K562 (cell line): ENCODE data around the gene TMED10. TPM values are rescaled to one million over a fixed set of nuclear protein-coding genes. Genes with fewer than 3 reads are reported as not detected.
A peak's percentile ranks its signal among the peaks of the same experiment; 100 is the strongest.

Experiments
- ATAC-seq: fragments of 200-7000 bp; cut with Tn5 transposase; 3 replicates; pipeline ENCODE4 v1.9.1; 2020; ENCODE audit warnings: moderate library complexity
- BruUV-seq: library from RNA; stranded (reverse); fragments of 400-500 nt; replicated peaks from 2 replicates; lab custom pipeline; 2021; lab: Mats Ljungman, UMichigan
- CTCF ChIA-PET: fragments of 300-600 bp; formaldehyde crosslinking; extraction: SDS; loops from one replicate; lab custom pipeline; 2021; ENCODE audit warnings: low intra/inter-chr PET ratio; lab: Yijun Ruan, JAX
- POLR2A ChIA-PET: fragments of 300-600, 350-650 bp; sonication (Branson Sonifier 250); formaldehyde crosslinking; extraction: SDS; loops from one replicate; lab custom pipeline; 2021; ENCODE audit warnings: antibody characterized with exemption, inconsistent platforms; lab: Yijun Ruan, JAX
- DNase-seq, 4 experiments: peaks; one replicate each; pipeline versions ENCODE4 v3.0.0 to v3.0.0-alpha.2; 2011 to 2018; ENCODE audit warnings: low spot score in 3 of 4, mixed read lengths in 3 of 4; ENCODE audit errors: extremely low read depth in 1 of 4
- FAIRE-seq: peaks from 2 replicates; lab custom pipeline; 2011; peaks lifted over from hg19 to GRCh38; lab: Jason Lieb, UNC
- H2AFZ ChIP-seq: 2 replicates; pipeline ENCODE4 v1.6.0; 2011; ENCODE audit warnings: low read depth, low read length, control low read depth, inconsistent platforms
- H3K27ac ChIP-seq: fragments of 200-600 bp; 3 replicates; pipeline ENCODE4 v1.8.0; 2011; ENCODE audit warnings: low read depth, mild to moderate bottlenecking, control low read depth, inconsistent platforms, low read length, moderate library complexity, mixed read lengths; ENCODE audit errors: extremely low read depth
- H3K27me3 ChIP-seq, 2 experiments: fragments of 300-600 bp in 1 of 2; 2 replicates in 1 of 2; 3 replicates in 1 of 2; pipeline versions ENCODE4 v1.6.0 to v1.8.0; 2011; ENCODE audit warnings: inconsistent platforms in 2 of 2, low read length in 2 of 2, mild to moderate bottlenecking in 1 of 2, mixed read lengths in 1 of 2, moderate library complexity in 1 of 2; ENCODE audit not compliant: control insufficient read depth in 2 of 2, insufficient read depth in 2 of 2
- H3K36me3 ChIP-seq: fragments of 300-600 bp; 3 replicates; pipeline ENCODE4 v1.8.0; 2011; ENCODE audit warnings: mild to moderate bottlenecking, low read length, inconsistent platforms; ENCODE audit not compliant: control insufficient read depth, insufficient read depth
- H3K4me1 ChIP-seq, 2 experiments: fragments of 200-600 bp in 1 of 2; replicated peaks in 1 of 2; 2 replicates in 1 of 2; 3 replicates in 1 of 2; pipeline versions ENCODE4 v1.5.1 to v1.8.0; 2011; ENCODE audit warnings: inconsistent platforms in 2 of 2, low read length in 2 of 2, mild to moderate bottlenecking in 1 of 2, mixed read lengths in 1 of 2, moderate library complexity in 1 of 2; ENCODE audit not compliant: control insufficient read depth in 2 of 2, insufficient read depth in 2 of 2
- H3K4me2 ChIP-seq: 2 replicates; pipeline ENCODE4 v1.6.1; 2011; ENCODE audit warnings: low read length, control low read depth, inconsistent platforms, mixed read lengths; ENCODE audit not compliant: insufficient read depth
- H3K4me3 ChIP-seq: fragments of 200-600 bp; sonication (generic), shearing (Covaris generic); 2 replicates; pipeline ENCODE4 v1.5.1; 2016; ENCODE audit warnings: control low read depth, inconsistent platforms
- H3K79me2 ChIP-seq: fragments of 200-600 bp; 3 replicates; pipeline ENCODE4 v1.8.0; 2011; ENCODE audit warnings: low read length, inconsistent platforms; ENCODE audit not compliant: control insufficient read depth, insufficient read depth
- H3K9ac ChIP-seq, 2 experiments: 2 replicates each; pipeline versions ENCODE4 v1.6.0 to v1.6.1; 2011; ENCODE audit warnings: low read depth in 2 of 2, low read length in 2 of 2, control low read depth in 1 of 2, inconsistent platforms in 1 of 2, mild to moderate bottlenecking in 1 of 2, mixed read lengths in 1 of 2; ENCODE audit not compliant: insufficient read depth in 1 of 2
- H3K9me1 ChIP-seq: one replicate; pipeline ENCODE4 v1.6.0; 2011; ENCODE audit warnings: inconsistent platforms, mild to moderate bottlenecking, low read length, moderate library complexity; ENCODE audit not compliant: control insufficient read depth, insufficient read depth
- H3K9me3 ChIP-seq: replicated peaks from 2 replicates; pipeline ENCODE4 v1.5.1; 2011; ENCODE audit warnings: low read depth, low read length, inconsistent platforms; ENCODE audit not compliant: control insufficient read depth, insufficient read depth
- H4K20me1 ChIP-seq: replicated peaks from 2 replicates; pipeline ENCODE4 v1.6.1; 2011; ENCODE audit warnings: low read length, inconsistent platforms, mixed read lengths; ENCODE audit not compliant: control insufficient read depth, insufficient read depth
- AFF1 ChIP-seq, 2 experiments: fragments of 450-650 bp; IDR thresholded peaks; 2 replicates each; pipeline ENCODE4 v1.6.1; 2018; ENCODE audit warnings: mild to moderate bottlenecking in 2 of 2, low read depth in 1 of 2; ENCODE audit not compliant: partially characterized antibody in 2 of 2
- BMI1 ChIP-seq: fragments of 150-350 bp; IDR thresholded peaks from 2 replicates; pipeline ENCODE4 v1.6.1; 2014; ENCODE audit warnings: low read length
- CBX2 ChIP-seq: fragments of 200-600 bp; sonication (generic); IDR thresholded peaks from one replicate; pipeline ENCODE4 v1.6.1; 2012; ENCODE audit warnings: mild to moderate bottlenecking, low read length, inconsistent platforms; ENCODE audit not compliant: insufficient read depth, poor library complexity, severe bottlenecking
- ESRRA ChIP-seq: fragments of 450-650 bp; IDR thresholded peaks from 2 replicates; pipeline ENCODE4 v1.6.1; 2014; ENCODE audit warnings: low read depth, mild to moderate bottlenecking, moderate library complexity, borderline replicate concordance
- EWSR1 ChIP-seq: fragments of 450-650 bp; IDR thresholded peaks from 2 replicates; pipeline ENCODE4 v1.6.1; 2018; ENCODE audit warnings: borderline replicate concordance, mild to moderate bottlenecking, low read depth, moderate library complexity; ENCODE audit not compliant: partially characterized antibody
- FIP1L1 ChIP-seq: fragments of 200-400 bp; formaldehyde crosslinking; IDR thresholded peaks from 2 replicates; pipeline ENCODE4 v1.6.1; 2018; ENCODE audit warnings: mild to moderate bottlenecking, low read depth, low read length; ENCODE audit not compliant: poor library complexity, severe bottlenecking
- GTF2A2 ChIP-seq: IDR thresholded peaks from 2 replicates; pipeline ENCODE4 v1.6.1; 2016; ENCODE audit warnings: mild to moderate bottlenecking, missing genetic modification characterization, missing compliant biosample characterization
- GTF2E2 ChIP-seq: fragments of 200-800 bp; sonication (Bioruptor generic); IDR thresholded peaks from 2 replicates; pipeline ENCODE4 v1.6.1; 2016; ENCODE audit warnings: missing genetic modification characterization, missing compliant biosample characterization
- NFXL1 ChIP-seq: fragments of 450-650 bp; formaldehyde crosslinking; IDR thresholded peaks from 2 replicates; pipeline ENCODE4 v1.4.0; 2021; ENCODE audit warnings: mild to moderate bottlenecking
- PCBP1 ChIP-seq: fragments of 200-400 bp; formaldehyde crosslinking; IDR thresholded peaks from 2 replicates; pipeline ENCODE4 v1.6.1; 2018; ENCODE audit warnings: mild to moderate bottlenecking, low read depth, low read length; ENCODE audit not compliant: poor library complexity, severe bottlenecking
- POLR2G ChIP-seq: fragments of 200-400 bp; formaldehyde crosslinking; IDR thresholded peaks from 2 replicates; pipeline ENCODE4 v1.6.1; 2017; ENCODE audit warnings: low read depth, mild to moderate bottlenecking, antibody characterized with exemption, low read length, moderate library complexity
- RB1 ChIP-seq: fragments of 450-650 bp; IDR thresholded peaks from 2 replicates; pipeline ENCODE4 v1.6.1; 2017; ENCODE audit warnings: low read depth, mild to moderate bottlenecking
- TBP ChIP-seq: optimal IDR thresholded peaks from 2 replicates; pipeline ENCODE3; 2011; ENCODE audit warnings: low read depth, low read length, improper control_type of control experiment
- WHSC1 ChIP-seq: IDR thresholded peaks from one replicate; pipeline ENCODE4 v1.6.1; 2012; ENCODE audit warnings: low read length, control low read depth, inconsistent platforms
- ZNF511 ChIP-seq: sonication (generic); formaldehyde crosslinking; IDR thresholded peaks from 2 replicates; pipeline ENCODE4 v1.8.0; 2022; ENCODE audit warnings: mild to moderate bottlenecking, missing genetic modification reagents
- WGBS: fragments of 100-300 bp; shearing (Covaris generic); methylation state at CpG from one replicate; pipeline ENCODE4 v1.1.6; 2016; ENCODE audit warnings: low coverage, mixed read lengths; ENCODE audit not compliant: insufficient coverage; ENCODE audit errors: missing lambda C conversion rate; 5-methylcytosine and 5-hydroxymethylcytosine counted together
- in situ Hi-C: fragments of 300-500 bp; cut with MboI; formaldehyde crosslinking; loops from 4 replicates; pipeline ENCODE4 v1.15.0; 2018; ENCODE audit warnings: inconsistent platforms, mixed read lengths
- intact Hi-C: fragments of 100-400 bp; cut with micrococcal nuclease; formaldehyde crosslinking; loops from 2 replicates; pipeline ENCODE4 v1.14.2; 2022
- polyA plus RNA-seq, 8 experiments: library from polyadenylated mRNA; depleted of rRNA in 4 of 8; stranded (reverse) in 5 of 8; unstranded in 3 of 8; fragments of >200 nt; fragmentation: Nextera tagmentation in 2 of 8; fragmentation: Illumina TruSeq in 1 of 8; extraction: Ambion mirVana in 2 of 8; extraction: Trizol in 1 of 8; gene quantifications; 2 replicates each; pipeline versions ENCODE4 v1.2.1 to v1.2.3, GENCODE V29; 2011 to 2014; ENCODE audit warnings: inconsistent platforms in 1 of 8, missing spikeins in 1 of 8
- total RNA-seq, 7 experiments: library from RNA; depleted of rRNA in 6 of 7; stranded (reverse); fragments of >200 nt in 6 of 7; fragmentation: Illumina TruSeq in 2 of 7; extraction: Trizol in 2 of 7; gene quantifications; 2 replicates each; pipeline versions ENCODE4 v1.2.1 to v1.2.3, GENCODE V29; 2011 to 2021; ENCODE audit warnings: low replicate concordance in 1 of 7

The TMED10 gene
- total and polyA plus RNA-seq, 9 of the 15 experiments (the other 6 are each of a cell fraction or from before 2014, with no cell fraction given) = 62.2 to 233 (median 124) TPM

- Histone ChIP-seq H4K20me1 (no peaks in the 10 kb centered on the region), H3K4me1 (peaks cover 11 to 14% of the 10 kb centered on the region in 2 experiments), H3K4me3 (peak within 1 kb of the TSS; percentile 73), H3K27me3 (no peaks in the 10 kb centered on the region), H3K27ac (peak within 1 kb of the TSS; percentile 98), H3K79me2 (peaks cover 34% of the 10 kb centered on the region), H3K9ac (peak within 1 kb of the TSS; percentile 93 to 96), H2AFZ (peak within 1 kb of the TSS; percentile 95), H3K9me3 (no peaks in the 10 kb centered on the region), H3K4me2 (peak within 1 kb of the TSS; percentile 98), H3K9me1 (no peaks in the 10 kb centered on the region), H3K36me3 (peaks cover 10% of the 10 kb centered on the region; the same call in 2 of the 3 replicates)
- peak; percentile 68 to 88 (median 78) for DNase-seq
- ATAC-seq = peak; percentile 94
- ChIA-PET POLR2A (interaction anchor here (0.5 to 1.8 kb wide), 9 partner anchors 9 to 1363 kb away, joined by 3 to 7 read pairs (median 5); no protein-coding TSS in a partner anchor), CTCF (interaction anchor here (0.6 to 0.7 kb wide), 2 partner anchors 166 to 176 kb away, joined by 3 read pairs; no protein-coding TSS in a partner anchor)
- WGBS = 0% methylated on average over 22 of the region's 76 CpGs
- FAIRE-seq = peak; percentile 78
- intact Hi-C loops = loop anchor here (5.0 kb wide), 1 partner anchor 360 kb away; no protein-coding TSS in a partner anchor
- in situ Hi-C loops = loop anchor here (25.0 kb wide), 1 partner anchor 535 kb away; the partner anchor contains the start of genes ERG28 and TTLL5
- TSS peak; percentile 71 for BruUV-seq
- TF ChIP-seq ESRRA = peak; percentile 79; the same call in 1 of the 2 replicates
- no peak for TF ChIP-seq EWSR1
- peak in 1 of 2 experiments; percentile 35 for TF ChIP-seq AFF1 (IDR thresholded peaks at IDR 0.05; ENCODE audit: low read depth in 1 of 2, partially characterized antibody in 2 of 2)
- TF ChIP-seq RB1 = peak; percentile 45; the same call in 1 of the 2 replicates
- peak; percentile 58; the same call in 1 of the 2 replicates for TF ChIP-seq GTF2E2 (tag)
- 0 out of 2 replicates have a peak, but pooled peaks have one; percentile 31 for TF ChIP-seq NFXL1 (CRISPR knock-in tag)
- TF ChIP-seq PCBP1 = peak; percentile 81
- no peak for TF ChIP-seq GTF2A2
- TF ChIP-seq ZNF511 (CRISPR knock-in tag) = peak; percentile 78
- no peak for TF ChIP-seq CBX2
- TF ChIP-seq POLR2G = peak; percentile 98
- peak; percentile 86 for TF ChIP-seq TBP
- peak; percentile 46 for TF ChIP-seq FIP1L1
- TF ChIP-seq BMI1 = no peak
- no peak for TF ChIP-seq WHSC1
These were observed 49.5 kb downstream of the TMED10 start, which contains the start of gene NEK9 for GRCh38 chr14:75126679-75127473. TSS of gene NEK9 (minus strand) at chr14:75127048. CDS start at chr14:75126921, 127 bp downstream.
